ENCODE data around the gene SUMF1. TPM values are rescaled to one million over a fixed set of nuclear protein-coding genes. Genes with fewer than 3 reads are reported as not detected.

SUMF1 gene
- total and polyA plus RNA-seq, 2 donors (not counting 1 experiment from before 2014, with no cell fraction given) = 10.3 to 21.2 TPM

GRCh38 chr3:4462369-4463040, 4.6 kb downstream of the SUMF1 start:
- no peak overlapping the region for H3K4me3 ChIP-seq (ENCODE audit: control extremely low read depth in 1 of 5, extremely low read depth in 1 of 5, insufficient read depth in 1 of 5, low read depth in 2 of 5, low read length in 4 of 5)
- H3K36me3 ChIP-seq (replicated peaks in 1 of 2; ENCODE audit: control extremely low read depth in 1 of 2, control insufficient read depth in 1 of 2, extremely low read depth in 1 of 2, insufficient read depth in 2 of 2, low read length in 1 of 2) = no peaks in the 10 kb centered on the region
- Mint-ChIP-seq H3K9me3 (ENCODE audit: insufficient read depth) (no peaks in the 10 kb centered on the region), H3K27me3 (no peaks in the 10 kb centered on the region), H3K4me3 (no peak overlapping the region), H3K27ac (no peak overlapping the region), H3K4me1 (peaks cover 20% of the 10 kb centered on the region)
- ATAC-seq (ENCODE audit: low read depth) (no peak), DNase-seq (no peak)
- H3K27me3 ChIP-seq (replicated peaks in 1 of 4; ENCODE audit: control extremely low read depth in 1 of 4, control insufficient read depth in 3 of 4, insufficient read depth in 4 of 4, low read length in 3 of 4) = no peaks in the 10 kb centered on the region
- H4K20me1 ChIP-seq (ENCODE audit: control insufficient read depth, insufficient read depth, low read length, poor library complexity, severe bottlenecking) = no peaks in the 10 kb centered on the region
- ChIA-PET CTCF (no interaction called here), POLR2A (no interaction called here)
- WGBS (ENCODE audit: insufficient coverage) = 67% methylated on average over 2 of the region's 3 CpGs
- no peak overlapping the region for H3K4me2 ChIP-seq (replicated peaks; ENCODE audit: low read depth, low read length, poor library complexity, severe bottlenecking)
- H3K9me3 ChIP-seq (ENCODE audit: control extremely low read depth in 1 of 3, control insufficient read depth in 2 of 3, insufficient read depth in 1 of 3, low read length in 2 of 3) = no peaks in the 10 kb centered on the region
- intact Hi-C loops (cut with micrococcal nuclease) = no loop called here
- TF ChIP-seq EZH2 (IDR thresholded peaks at IDR 0.05; ENCODE audit: borderline replicate concordance, insufficient read depth, low read depth, low read length, poor library complexity, severe bottlenecking) (no peak), CTCF (IDR thresholded peaks at IDR 0.05) (no peak)
- H2AFZ ChIP-seq (ENCODE audit: insufficient read depth, low read depth, low read length, poor library complexity, severe bottlenecking) = no peak overlapping the region
- H3K79me2 ChIP-seq (ENCODE audit: control insufficient read depth, insufficient read depth, low read length) = peaks cover 69% of the 10 kb centered on the region
- no peak overlapping the region for H3K27ac ChIP-seq (ENCODE audit: low read length in 2 of 2)
- H3K4me1 ChIP-seq (ENCODE audit: control insufficient read depth in 2 of 2, insufficient read depth in 2 of 2, low read length in 2 of 2) = peaks cover 8 to 10% of the 10 kb centered on the region in 2 donors
- no peak overlapping the region for H3K9ac ChIP-seq (ENCODE audit: low read length)

GRCh38 chr3:4461468-4462090, 5.5 kb downstream of the SUMF1 start:
- peaks cover 16% of the 10 kb centered on the region for H3K4me1 Mint-ChIP-seq
- Histone ChIP-seq H2AFZ (ENCODE audit: insufficient read depth, low read depth, low read length, poor library complexity, severe bottlenecking) (no peak overlapping the region), H3K4me1 (ENCODE audit: control insufficient read depth in 2 of 2, insufficient read depth in 2 of 2, low read length in 2 of 2) (peaks cover 4 to 5% of the 10 kb centered on the region in 2 donors), H3K79me2 (ENCODE audit: control insufficient read depth, insufficient read depth, low read length) (peaks cover 66% of the 10 kb centered on the region), H3K9ac (ENCODE audit: low read length) (no peak overlapping the region), H3K27ac (ENCODE audit: low read length in 2 of 2) (no peak overlapping the region), H3K27me3 (replicated peaks in 1 of 4; ENCODE audit: control extremely low read depth in 1 of 4, control insufficient read depth in 3 of 4, insufficient read depth in 4 of 4, low read length in 3 of 4) (no peaks in the 10 kb centered on the region), H3K9me3 (ENCODE audit: control extremely low read depth in 1 of 3, control insufficient read depth in 2 of 3, insufficient read depth in 1 of 3, low read length in 2 of 3) (no peaks in the 10 kb centered on the region), H3K4me3 (ENCODE audit: control extremely low read depth in 1 of 5, extremely low read depth in 1 of 5, insufficient read depth in 1 of 5, low read depth in 2 of 5, low read length in 4 of 5) (no peak overlapping the region), H3K36me3 (replicated peaks in 1 of 2; ENCODE audit: control extremely low read depth in 1 of 2, control insufficient read depth in 1 of 2, extremely low read depth in 1 of 2, insufficient read depth in 2 of 2, low read length in 1 of 2) (no peaks in the 10 kb centered on the region), H4K20me1 (ENCODE audit: control insufficient read depth, insufficient read depth, low read length, poor library complexity, severe bottlenecking) (no peaks in the 10 kb centered on the region), H3K4me2 (replicated peaks; ENCODE audit: low read depth, low read length, poor library complexity, severe bottlenecking) (no peak overlapping the region)
- no peak overlapping the region for H3K27ac Mint-ChIP-seq
- no peak for TF ChIP-seq EZH2 (IDR thresholded peaks at IDR 0.05; ENCODE audit: borderline replicate concordance, insufficient read depth, low read depth, low read length, poor library complexity, severe bottlenecking)
- TF ChIP-seq CTCF (IDR thresholded peaks at IDR 0.05) = no peak
- H3K4me3 Mint-ChIP-seq = no peak overlapping the region
- ChIA-PET POLR2A (no interaction called here), CTCF (no interaction called here)
- DNase-seq (no peak), ATAC-seq (ENCODE audit: low read depth) (no peak)
- H3K27me3 Mint-ChIP-seq = no peaks in the 10 kb centered on the region
- no CpG with 5 or more reads among the region's 2 CpGs for WGBS (ENCODE audit: insufficient coverage)
- intact Hi-C loops (cut with micrococcal nuclease) = no loop called here
- no peaks in the 10 kb centered on the region for H3K9me3 Mint-ChIP-seq (ENCODE audit: insufficient read depth)
